GM12878 (cell line): ENCODE data around the gene DDX51. TPM values are rescaled to one million over a fixed set of nuclear protein-coding genes. Genes with fewer than 3 reads are reported as not detected.

ENCODE experiments used
- ATAC-seq: fragments of 200-7000 bp; cut with Tn5 transposase; 3 replicates; pipeline ENCODE4 v1.9.1; 2020; ENCODE audit warnings: mild to moderate bottlenecking, moderate library complexity
- BruUV-seq: library from RNA; stranded (reverse); fragments of 400-500 nt; replicated peaks from 2 replicates; lab custom pipeline; 2021; lab: Mats Ljungman, UMichigan
- CTCF ChIA-PET: fragments of 300-600 bp; sonication (Branson Sonifier 250); formaldehyde crosslinking; extraction: SDS; loops from one replicate; lab custom pipeline; 2021; ENCODE audit warnings: inconsistent platforms; lab: Yijun Ruan, JAX
- POLR2A ChIA-PET: fragments of 350-600 bp; formaldehyde crosslinking; extraction: SDS; loops from one replicate; lab custom pipeline; 2021; ENCODE audit warnings: inconsistent platforms; lab: Charles Lee
- RAD21 ChIA-PET: fragments of 300-600 bp; sonication (Branson Sonifier 250); formaldehyde crosslinking; loops from one replicate; lab custom pipeline; 2023; ENCODE audit warnings: antibody characterized with exemption; ENCODE audit not compliant: unreplicated experiment; lab: Charles Lee
- SMC1A ChIA-PET: fragments of 300-600 bp; sonication (Branson Sonifier 250); formaldehyde crosslinking; loops from one replicate; lab custom pipeline; 2023; ENCODE audit not compliant: unreplicated experiment, uncharacterized antibody; lab: Charles Lee
- DNase-seq: peaks from one replicate; pipeline ENCODE4 v3.0.0-alpha.2; 2011; ENCODE audit warnings: low read depth, low spot score
- FAIRE-seq: peaks from 3 replicates; lab custom pipeline; 2011; peaks lifted over from hg19 to GRCh38; lab: Jason Lieb, UNC
- H2AFZ ChIP-seq: 2 replicates; pipeline ENCODE4 v1.6.0; 2011; ENCODE audit warnings: low read depth, low read length, control low read depth; ENCODE audit not compliant: control insufficient read depth
- H3K27ac ChIP-seq: 2 replicates; pipeline ENCODE4 v1.5.1; 2011; ENCODE audit warnings: control low read depth; ENCODE audit not compliant: control insufficient read depth, insufficient read depth
- H3K27me3 ChIP-seq, 2 experiments: replicated peaks in 1 of 2; 2 replicates each; pipeline versions ENCODE4 v1.6.0 to v1.6.1; 2011; ENCODE audit warnings: low read length in 1 of 2; ENCODE audit not compliant: control insufficient read depth in 2 of 2, insufficient read depth in 2 of 2
- H3K36me3 ChIP-seq, 2 experiments: 2 replicates each; pipeline ENCODE4 v1.5.1; 2011; ENCODE audit warnings: low read length in 1 of 2; ENCODE audit not compliant: control insufficient read depth in 2 of 2, insufficient read depth in 2 of 2
- H3K4me1 ChIP-seq: 2 replicates; pipeline ENCODE4 v1.6.1; 2011; ENCODE audit warnings: mild to moderate bottlenecking, low read length, moderate library complexity, mixed read lengths; ENCODE audit not compliant: control insufficient read depth, insufficient read depth
- H3K4me2 ChIP-seq: 2 replicates; pipeline ENCODE4 v1.6.0; 2011; ENCODE audit warnings: control low read depth; ENCODE audit not compliant: control insufficient read depth, insufficient read depth
- H3K4me3 ChIP-seq: fragments of 200-600 bp; sonication (generic); 2 replicates; pipeline ENCODE4 v1.5.1; 2016
- H3K79me2 ChIP-seq: 2 replicates; pipeline ENCODE4 v1.6.0; 2011; ENCODE audit warnings: low read length; ENCODE audit not compliant: control insufficient read depth, insufficient read depth
- H3K9ac ChIP-seq: 2 replicates; pipeline ENCODE4 v1.8.0; 2011; ENCODE audit warnings: low read length, control low read depth, mixed read lengths; ENCODE audit not compliant: control insufficient read depth, insufficient read depth
- H3K9me3 ChIP-seq: replicated peaks from 3 replicates; pipeline ENCODE4 v1.5.1; 2011; ENCODE audit warnings: mild to moderate bottlenecking, low read length; ENCODE audit not compliant: control insufficient read depth, insufficient read depth
- H4K20me1 ChIP-seq: 2 replicates; pipeline ENCODE4 v1.6.0; 2011; ENCODE audit not compliant: control insufficient read depth, insufficient read depth
- BHLHE40 ChIP-seq, 2 experiments: fragments of 450-650 bp in 1 of 2; IDR thresholded peaks; 2 replicates each; pipeline ENCODE4 v1.6.1; 2011 to 2017; ENCODE audit warnings: low read depth in 2 of 2, borderline replicate concordance in 1 of 2, improper control_type of control experiment in 1 of 2, low read length in 1 of 2, mild to moderate bottlenecking in 1 of 2
- CEBPZ ChIP-seq: fragments of 150-350 bp; IDR thresholded peaks from 2 replicates; pipeline ENCODE4 v1.6.1; 2016; ENCODE audit warnings: low read depth, low read length
- CUX1 ChIP-seq: IDR thresholded peaks from 2 replicates; pipeline ENCODE4 v1.6.1; 2012; ENCODE audit warnings: improper control_type of control experiment, low read depth, low read length; ENCODE audit not compliant: insufficient replicate concordance
- GATAD2B ChIP-seq: fragments of 450-650 bp; conservative IDR thresholded peaks from 2 replicates; pipeline ENCODE4 v1.6.1; 2017; ENCODE audit warnings: low read depth, mild to moderate bottlenecking, moderate library complexity
- IRF3 ChIP-seq: fragments of 450-650 bp; IDR thresholded peaks from 2 replicates; pipeline ENCODE4 v1.6.1; 2014; ENCODE audit warnings: mild to moderate bottlenecking
- NRF1 ChIP-seq: conservative IDR thresholded peaks from 2 replicates; pipeline ENCODE4 v1.6.1; 2011; ENCODE audit warnings: mild to moderate bottlenecking, low read depth, low read length, improper control_type of control experiment
- PKNOX1 ChIP-seq: fragments of 450-650 bp; IDR thresholded peaks from 2 replicates; pipeline ENCODE4 v1.6.1; 2016; ENCODE audit warnings: mild to moderate bottlenecking
- SMC3 ChIP-seq: IDR thresholded peaks from 2 replicates; pipeline ENCODE4 v1.6.1; 2011; ENCODE audit warnings: low read length, improper control_type of control experiment, borderline replicate concordance
- SRF ChIP-seq, 2 experiments: IDR thresholded peaks; 2 replicates each; pipeline ENCODE4 v1.6.1; 2011; ENCODE audit warnings: low read depth in 2 of 2, low read length in 2 of 2, mild to moderate bottlenecking in 1 of 2, moderate library complexity in 1 of 2
- SUZ12 ChIP-seq: fragments of 200-600 bp; sonication (generic); IDR thresholded peaks from one replicate; pipeline ENCODE4 v1.6.1; 2018; ENCODE audit warnings: antibody characterized with exemption, mild to moderate bottlenecking; ENCODE audit not compliant: unreplicated experiment
- YY1 ChIP-seq: IDR thresholded peaks from 2 replicates; pipeline ENCODE4 v1.6.1; 2011; ENCODE audit warnings: low read depth, mild to moderate bottlenecking, low read length
- ZNF274 ChIP-seq: IDR thresholded peaks from one replicate; pipeline ENCODE4 v1.8.0; 2011; ENCODE audit not compliant: insufficient read length, insufficient read depth
- WGBS: methylation state at CpG from one replicate; pipeline ENCODE4 v1.1.6; 2016; ENCODE audit warnings: low lambda C conversion rate; ENCODE audit not compliant: insufficient replicate concordance, insufficient coverage; ENCODE audit errors: missing lambda C conversion rate; 5-methylcytosine and 5-hydroxymethylcytosine counted together
- in situ Hi-C: fragments of 300-500 bp; cut with MboI; formaldehyde crosslinking; loops from 9 replicates; pipeline ENCODE4 v1.14.3; 2018; ENCODE audit warnings: mixed read lengths
- intact Hi-C: fragments of 100-400 bp; cut with micrococcal nuclease; formaldehyde crosslinking; loops from one replicate; pipeline ENCODE4 v1.14.2; 2022; ENCODE audit not compliant: unreplicated experiment
- polyA plus RNA-seq, 11 experiments: library from polyadenylated mRNA; depleted of rRNA in 4 of 11; unstranded in 6 of 11; stranded (reverse) in 5 of 11; fragments of >200 nt; fragmentation: Nextera tagmentation in 4 of 11; fragmentation: Illumina TruSeq in 1 of 11; extraction: Ambion mirVana in 4 of 11; extraction: Trizol in 1 of 11; gene quantifications; 1 replicate in 1 of 11; 2 replicates in 10 of 11; pipeline versions ENCODE4 v1.2.1 to v1.2.3, GENCODE V29; 2011 to 2016; ENCODE audit warnings: inconsistent platforms in 2 of 11, missing spikeins in 2 of 11, low read depth in 1 of 11
- total RNA-seq, 4 experiments: library from RNA; depleted of rRNA in 3 of 4; stranded (reverse); fragments of >200 nt in 3 of 4; fragmentation: Illumina TruSeq in 1 of 4; extraction: Trizol in 1 of 4; gene quantifications; 2 replicates each; pipeline versions ENCODE4 v1.2.1 to v1.2.3, GENCODE V29; 2013 to 2021

The DDX51 gene
- total and polyA plus RNA-seq, 10 of the 15 experiments (the other 5 are each of a cell fraction or from before 2014, with no cell fraction given), result 0.97 to 29.1 (median 9.8) TPM

GRCh38 chr12:132140501-132140900 is 3.6 kb downstream of the DDX51 start:
- intact Hi-C loops (no loop called here), in situ Hi-C loops (no loop called here)
- no peak overlapping the region for H3K4me2 ChIP-seq
- no peak overlapping the region for H3K9ac ChIP-seq
- no peaks in the 10 kb centered on the region for H3K27me3 ChIP-seq
- ChIA-PET POLR2A (no interaction called here), SMC1A (no interaction called here), CTCF (no interaction called here), RAD21 (no interaction called here)
- no peaks in the 10 kb centered on the region for H4K20me1 ChIP-seq
- no peak overlapping the region for H3K27ac ChIP-seq
- H3K9me3 ChIP-seq, result no peaks in the 10 kb centered on the region
- no peak for FAIRE-seq
- ATAC-seq, result no peak
- peaks cover 3 to 23% of the 10 kb centered on the region in 2 experiments; a peak in 3 of 4 replicates for H3K36me3 ChIP-seq
- H3K4me1 ChIP-seq, result peaks cover 8% of the 10 kb centered on the region
- WGBS, result 91% methylated on average over 10 of the region's 15 CpGs
- no TSS peak for BruUV-seq
- no peak overlapping the region for H2AFZ ChIP-seq
- peaks cover 35% of the 10 kb centered on the region for H3K79me2 ChIP-seq
- no peak for DNase-seq
- H3K4me3 ChIP-seq, result no peak overlapping the region
- TF ChIP-seq ZNF274 (no peak), SRF (IDR thresholded peaks at IDR 0.05; ENCODE audit: low read depth in 2 of 2, low read length in 2 of 2) (no peak), YY1 (no peak), CEBPZ (no peak), IRF3 (no peak), SUZ12 (no peak), SMC3 (no peak), GATAD2B (no peak), CUX1 (no peak), NRF1 (no peak), BHLHE40 (IDR thresholded peaks at IDR 0.05; ENCODE audit: borderline replicate concordance in 1 of 2, low read depth in 2 of 2, low read length in 1 of 2) (no peak), PKNOX1 (no peak)
